SK-N-SH (cell line): ENCODE results near the gene IGFALS.
A peak's percentile ranks its signal among the peaks of the same experiment; 100 is the strongest.

Experiments used
- CHD2 ChIP-seq: fragments of 150-350 bp; IDR thresholded peaks from 2 replicates; pipeline ENCODE4 v1.6.1; 2018; ENCODE audit warnings: low read length; ENCODE audit not compliant: partially characterized antibody
- POLR2AphosphoS5 ChIP-seq: IDR thresholded peaks from 2 replicates; pipeline ENCODE4 v1.6.1; 2012; ENCODE audit warnings: low read depth, low read length
- SIN3A ChIP-seq: IDR thresholded peaks from 2 replicates; pipeline ENCODE4 v1.6.1; 2012; ENCODE audit warnings: low read depth, mild to moderate bottlenecking, low read length, moderate library complexity, borderline replicate concordance
- TF ChIP-seq, protein P1 (sequence below): fragments of 200-600 bp; sonication (generic); IDR thresholded peaks from 2 replicates; pipeline ENCODE4 v1.6.1; 2017; ENCODE audit warnings: antibody characterized with exemption, mild to moderate bottlenecking, moderate library complexity

DNA sequence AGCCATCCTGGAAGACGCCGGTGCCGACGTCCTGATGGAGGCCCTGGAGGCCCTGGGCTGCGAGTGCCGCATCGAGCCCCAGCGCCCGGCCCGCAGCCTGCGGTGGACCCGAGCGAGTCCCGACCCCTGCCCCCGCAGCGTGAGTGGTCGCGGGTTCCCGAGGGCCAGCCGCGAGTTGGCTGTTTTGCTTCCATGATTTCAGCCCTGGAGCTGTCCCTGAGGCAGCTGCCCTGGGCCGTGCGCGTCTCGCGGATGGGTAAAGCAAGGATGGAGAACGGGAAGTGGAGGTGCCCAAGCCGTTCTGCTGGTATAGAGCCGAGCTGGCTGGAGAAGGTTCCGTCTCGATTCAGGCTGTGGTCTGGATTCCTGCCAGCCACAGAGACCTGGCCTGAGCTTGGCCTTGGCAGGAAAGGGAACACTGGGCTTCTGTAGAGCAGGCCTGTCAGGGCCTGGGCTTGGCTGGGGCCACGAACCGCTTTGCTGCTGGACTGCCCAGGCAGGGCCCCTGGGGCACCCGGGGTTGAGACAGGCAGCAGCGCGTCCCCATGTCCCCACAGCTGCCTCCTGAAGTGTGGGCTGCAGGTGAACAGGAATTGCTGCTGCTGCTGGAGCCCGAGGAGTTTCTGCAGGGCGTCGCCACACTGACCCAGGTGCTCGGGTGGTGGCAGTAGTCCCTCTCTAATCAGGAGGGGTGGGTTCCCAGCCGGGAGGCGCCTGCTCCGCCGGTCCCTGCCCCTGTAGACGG lies 19.6 kb downstream of the IGFALS start:
- TF ChIP-seq CHD2 (no peak), POLR2AphosphoS5 (no peak), SIN3A (no peak)
- TF ChIP-seq, protein P1, sequence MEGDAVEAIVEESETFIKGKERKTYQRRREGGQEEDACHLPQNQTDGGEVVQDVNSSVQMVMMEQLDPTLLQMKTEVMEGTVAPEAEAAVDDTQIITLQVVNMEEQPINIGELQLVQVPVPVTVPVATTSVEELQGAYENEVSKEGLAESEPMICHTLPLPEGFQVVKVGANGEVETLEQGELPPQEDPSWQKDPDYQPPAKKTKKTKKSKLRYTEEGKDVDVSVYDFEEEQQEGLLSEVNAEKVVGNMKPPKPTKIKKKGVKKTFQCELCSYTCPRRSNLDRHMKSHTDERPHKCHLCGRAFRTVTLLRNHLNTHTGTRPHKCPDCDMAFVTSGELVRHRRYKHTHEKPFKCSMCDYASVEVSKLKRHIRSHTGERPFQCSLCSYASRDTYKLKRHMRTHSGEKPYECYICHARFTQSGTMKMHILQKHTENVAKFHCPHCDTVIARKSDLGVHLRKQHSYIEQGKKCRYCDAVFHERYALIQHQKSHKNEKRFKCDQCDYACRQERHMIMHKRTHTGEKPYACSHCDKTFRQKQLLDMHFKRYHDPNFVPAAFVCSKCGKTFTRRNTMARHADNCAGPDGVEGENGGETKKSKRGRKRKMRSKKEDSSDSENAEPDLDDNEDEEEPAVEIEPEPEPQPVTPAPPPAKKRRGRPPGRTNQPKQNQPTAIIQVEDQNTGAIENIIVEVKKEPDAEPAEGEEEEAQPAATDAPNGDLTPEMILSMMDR, result 0 out of 2 replicates have a peak, but pooled peaks have one; percentile 3
